DMS 273 (cell line): Measurements from ENCODE around the gene MGAT5B.
"Not testable (repeated sequence)": the region's sequence is repeated elsewhere in the genome, so short reads cannot be mapped to it uniquely, and the experiment has no call there.

Experiments
- DNase-seq: peaks from one replicate; lab custom pipeline; 2025; ENCODE audit not compliant: unreplicated experiment; lab: John Stamatoyannopoulos, UW

MGAT5B gene

GRCh38 chr17:76847031-76847430 is 21.2 kb upstream of the MGAT5B start:
- DNase-seq: no peak

DNA sequence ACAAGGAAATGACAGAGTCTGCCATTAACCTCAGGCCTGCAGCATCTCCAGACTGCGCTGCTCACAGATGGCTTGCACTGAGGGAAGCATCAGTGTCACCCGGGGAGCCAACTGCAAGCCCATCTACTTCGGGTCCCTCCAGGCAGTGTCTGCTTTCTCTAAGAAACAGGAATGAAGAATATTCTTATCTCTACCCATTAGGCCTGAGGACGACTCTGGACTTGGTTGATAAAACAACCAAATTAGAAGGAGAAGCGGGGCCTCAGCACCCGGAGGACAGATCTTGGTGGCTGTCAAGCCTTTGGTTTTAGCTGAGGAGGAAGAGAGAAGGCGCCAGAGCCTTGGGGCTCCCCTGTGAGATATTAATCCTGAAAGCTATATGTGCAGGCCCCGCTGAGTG is 19.5 kb upstream of the MGAT5B start:
- no peak for DNase-seq

DNA sequence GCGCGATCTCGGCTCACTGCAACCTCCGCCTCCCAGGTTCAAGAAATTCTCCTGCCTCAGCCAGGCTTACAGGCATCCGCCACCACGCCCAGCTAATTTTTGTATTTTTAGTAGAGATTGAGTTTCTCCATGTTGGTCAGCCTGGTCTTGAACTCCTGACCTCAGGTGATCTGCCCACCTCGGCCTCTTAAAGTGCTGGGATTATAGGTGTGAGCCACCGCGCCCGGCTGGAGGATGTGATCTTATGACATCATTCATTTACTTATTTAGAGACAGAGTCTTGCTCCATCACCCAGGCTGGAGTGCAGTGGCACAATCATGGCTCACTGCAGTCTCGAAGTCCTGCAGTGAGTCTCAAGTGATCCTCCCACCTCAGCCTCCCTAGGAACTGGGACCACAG is 19.0 kb upstream of the MGAT5B start:
- DNase-seq: not testable (repeated sequence)

DNA sequence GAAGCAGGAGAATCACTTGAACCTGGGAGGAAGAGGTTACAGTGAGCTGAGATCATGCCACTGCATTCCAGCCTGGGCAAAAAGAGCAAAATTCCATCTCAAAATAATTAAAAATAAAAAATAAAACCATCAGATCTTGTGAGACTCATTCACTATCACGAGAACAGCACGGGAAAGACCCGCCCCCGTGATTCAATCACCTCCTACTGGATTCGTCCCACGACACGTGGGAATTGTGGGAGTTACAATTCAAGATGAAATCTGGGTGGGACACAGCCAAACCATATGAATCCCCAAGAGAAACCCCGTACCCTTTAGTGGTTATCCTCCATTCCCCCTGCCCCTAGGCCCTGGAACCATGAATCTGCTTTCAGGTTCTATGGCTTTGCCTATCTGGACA is 15.4 kb upstream of the MGAT5B start:
- DNase-seq: no peak

DNA sequence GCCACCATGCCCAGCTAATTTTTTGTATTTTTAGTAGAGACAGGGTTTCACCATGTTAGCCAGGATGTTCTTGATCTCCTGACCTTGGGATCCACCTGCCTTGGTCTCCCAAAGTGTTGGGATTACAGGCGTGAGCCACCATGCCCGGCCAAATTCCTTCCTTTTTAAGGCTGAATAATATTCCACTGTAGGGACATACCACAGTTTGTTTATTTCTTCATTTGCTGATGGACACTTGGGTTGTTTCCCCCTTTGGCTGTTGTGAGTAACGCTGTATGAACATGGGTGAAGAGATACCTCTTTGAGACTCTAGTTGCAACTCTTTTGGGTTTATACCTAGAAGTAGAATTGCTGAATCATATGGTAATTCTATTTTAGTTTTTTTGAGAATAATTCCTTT is 13.1 kb upstream of the MGAT5B start:
- DNase-seq: no peak

GRCh38 chr17:76862079-76862478 is 6.1 kb upstream of the MGAT5B start:
- no peak for DNase-seq

- DNase-seq: no peak
Measured at GRCh38 chr17:76862494-76862893, 5.7 kb upstream of the MGAT5B start.

DNA sequence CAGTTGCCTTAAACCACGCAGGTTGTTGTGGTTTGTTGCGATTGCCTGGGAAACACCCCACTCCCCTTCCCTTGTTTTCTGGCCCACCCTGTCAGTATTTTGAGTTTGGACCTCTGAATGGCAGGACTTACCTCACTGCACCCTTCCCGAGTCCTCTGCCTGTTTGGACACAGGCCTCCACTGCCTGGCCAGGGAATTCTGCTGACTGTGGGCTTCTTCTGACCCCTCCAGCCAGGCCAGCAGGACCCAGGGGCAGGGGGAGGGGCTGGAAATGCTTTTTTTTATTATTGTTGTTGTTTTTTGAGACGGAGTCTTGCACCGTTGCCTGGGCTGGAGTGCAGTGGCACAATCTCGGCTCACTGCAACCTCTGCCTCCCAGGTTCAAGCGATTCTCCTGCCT is 4.2 kb upstream of the MGAT5B start:
- DNase-seq: no peak

GRCh38 chr17:76865174-76865573 is 3.0 kb upstream of the MGAT5B start:
- DNase-seq: no peak

- DNase-seq: no peak
Measured at GRCh38 chr17:76866203-76866602, 2.0 kb upstream of the MGAT5B start.

- DNase-seq: peak; percentile 27
Measured at GRCh38 chr17:76866774-76867577, 1.2 kb upstream of the MGAT5B start.

GRCh38 chr17:76867578-76868175 is 527 bp upstream of the MGAT5B start:
- DNase-seq: no peak

DNA sequence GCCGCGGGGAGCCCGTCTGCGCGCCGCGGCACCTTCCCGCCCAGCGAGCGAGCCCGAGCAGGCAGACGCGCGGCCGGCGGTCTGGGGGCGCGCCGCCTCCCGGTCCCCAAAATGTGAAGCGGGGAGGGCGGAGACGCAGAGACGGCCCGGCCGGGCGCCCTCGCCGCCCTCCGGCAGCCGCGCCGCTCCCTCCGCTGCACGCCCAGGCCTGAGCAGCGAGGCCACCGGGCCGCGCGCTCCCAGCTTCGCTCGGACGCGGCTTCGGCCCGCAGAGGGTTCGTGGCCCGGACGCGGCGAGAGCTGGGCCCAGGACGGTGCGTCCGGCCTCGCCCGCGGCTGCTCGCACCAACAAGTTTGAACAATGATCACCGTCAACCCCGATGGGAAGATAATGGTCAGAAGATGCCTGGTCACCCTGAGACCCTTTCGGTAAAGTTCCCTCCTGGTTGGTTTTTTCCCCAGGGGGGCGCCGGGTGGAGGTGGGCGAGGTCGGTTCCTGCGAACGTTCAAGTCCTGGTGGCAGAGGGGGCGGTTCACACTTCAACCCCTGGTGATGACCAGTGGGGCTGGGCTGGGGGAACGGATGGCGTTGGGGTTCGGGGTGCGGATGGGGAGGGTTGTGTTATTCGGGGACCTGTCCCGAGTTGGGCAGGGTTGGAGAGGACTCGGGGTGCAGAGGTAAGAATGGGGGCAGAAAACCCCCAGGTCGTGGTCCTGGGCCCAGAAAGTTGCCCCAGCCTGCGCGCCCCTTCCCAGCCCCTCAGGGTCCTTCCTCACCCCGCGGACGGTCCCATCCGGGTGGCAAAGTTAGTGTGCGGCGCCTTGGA is 678 bp downstream of the MGAT5B start:
- DNase-seq: peak; percentile 79

GRCh38 chr17:76869496-76870376 is 1.5 kb downstream of the MGAT5B start:
- DNase-seq: no peak

DNA sequence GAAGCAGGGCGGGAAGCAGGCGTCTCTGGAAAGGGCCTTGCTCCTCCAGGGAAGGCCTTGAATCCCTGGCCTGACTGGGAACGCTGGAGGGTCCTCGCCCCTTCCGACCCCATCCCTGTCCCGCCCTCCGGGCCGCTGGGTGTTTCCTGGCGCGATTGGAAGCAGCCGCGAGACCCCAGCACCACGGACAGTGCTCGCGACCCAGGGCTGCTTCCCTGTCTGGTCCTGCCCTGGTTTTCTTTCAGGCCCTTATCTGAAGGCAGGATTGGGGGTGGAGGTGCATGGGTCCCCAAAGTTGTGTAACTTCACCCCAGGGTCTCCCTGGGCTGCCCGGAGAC is 2.1 kb downstream of the MGAT5B start:
- DNase-seq: no peak

- no peak for DNase-seq
Measured at GRCh38 chr17:76871668-76872067, 3.5 kb downstream of the MGAT5B start.

- peak; percentile 31 for DNase-seq
Measured at GRCh38 chr17:76872221-76872873, 4.1 kb downstream of the MGAT5B start.

GRCh38 chr17:76872874-76873221 is 4.6 kb downstream of the MGAT5B start:
- no peak for DNase-seq

DNA sequence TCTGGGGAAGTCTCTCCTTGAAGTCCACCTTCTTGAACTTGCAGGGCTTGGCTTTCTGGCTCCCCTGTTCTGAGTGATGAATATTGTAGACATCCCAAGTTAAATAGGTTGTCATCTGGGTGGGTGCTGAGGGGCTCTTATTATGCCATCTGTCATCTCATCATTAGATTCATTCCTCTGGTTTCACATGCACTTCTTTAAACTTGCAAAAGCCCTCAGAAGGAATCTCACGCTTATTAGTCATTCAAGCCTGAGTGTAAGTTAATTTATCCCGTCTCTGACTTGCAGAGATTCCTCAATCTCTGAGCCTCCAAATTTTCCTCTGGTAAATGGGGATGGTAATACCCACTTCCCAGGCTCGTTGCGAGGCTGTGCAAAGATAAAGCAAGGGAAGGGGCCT is 5.7 kb downstream of the MGAT5B start:
- no peak for DNase-seq

- DNase-seq: no peak
Measured at GRCh38 chr17:76877437-76877836, 9.2 kb downstream of the MGAT5B start.

GRCh38 chr17:76878568-76878967 is 10.4 kb downstream of the MGAT5B start:
- no peak for DNase-seq
